Sciatic nerve (tissue), 2 donors: ENCODE results near the gene FOXL2NB. TPM values are rescaled to one million over a fixed set of nuclear protein-coding genes. Genes with fewer than 3 reads are reported as not detected.
"Not testable (repeated sequence)": the region's sequence is repeated elsewhere in the genome, so short reads cannot be mapped to it uniquely, and the experiment has no call there.

ENCODE experiments used
- ATAC-seq: fragments of 200-7000 bp; cut with Tn5 transposase; one replicate; pipeline ENCODE4 v1.9.1; 2020; ENCODE audit warnings: mild to moderate bottlenecking, moderate library complexity
- DNase-seq: peaks from one replicate; pipeline ENCODE4 v3.0.0-alpha.2; 2020; ENCODE audit warnings: low spot score
- intact Hi-C: fragments of 100-400 bp; cut with DNase I; formaldehyde crosslinking; loops from one replicate; pipeline ENCODE4 v1.14.2; 2022
- total RNA-seq: library from RNA; stranded (reverse); fragmentation: NEBNext Ultra II Directional; extraction: Animal tissue kit (Norgen Biotek cat#: 25700); gene quantifications from one replicate; pipeline ENCODE4 v1.2.1, GENCODE V29; 2021
- donor health status: DM: no; HTN: no; CAD: no.
- donor health status: DM: no; HTN: no; CAD: no.

The FOXL2NB gene
- total RNA-seq, 1 donor from 2014 or later, result not detected

GRCh38 chr3:138922400-138922799, 24.6 kb upstream of the FOXL2NB start:
- DNase-seq, intact Hi-C loops, ATAC-seq: not testable (repeated sequence)

GRCh38 chr3:138923531-138923994, 23.5 kb upstream of the FOXL2NB start:
- DNase-seq (peak; percentile 88), ATAC-seq (peak; percentile 78)
- intact Hi-C loops, result no loop called here

- DNase-seq (no peak), ATAC-seq (no peak)
- intact Hi-C loops, result no loop called here
These were observed 18.2 kb upstream of the FOXL2NB start for GRCh38 chr3:138928727-138929372.

- intact Hi-C loops, result no loop called here
- DNase-seq (no peak), ATAC-seq (no peak)
These were observed 13.8 kb upstream of the FOXL2NB start for GRCh38 chr3:138933068-138933668.

- no peak for ATAC-seq
- intact Hi-C loops, result no loop called here
- DNase-seq, result no peak
These were observed 12.9 kb upstream of the FOXL2NB start for GRCh38 chr3:138933981-138934691.

GRCh38 chr3:138935505-138935862, 11.5 kb upstream of the FOXL2NB start:
- DNase-seq (no peak), ATAC-seq (no peak)
- intact Hi-C loops, result no loop called here

- ATAC-seq, result peak; percentile 87
- DNase-seq, result peak; percentile 87
- intact Hi-C loops, result no loop called here
These were observed 10.9 kb upstream of the FOXL2NB start for GRCh38 chr3:138935863-138936740.

- intact Hi-C loops, result no loop called here
- DNase-seq (no peak), ATAC-seq (peak; percentile 21)
These were observed 10.0 kb upstream of the FOXL2NB start for GRCh38 chr3:138936741-138937689.

- DNase-seq (no peak), ATAC-seq (no peak)
- intact Hi-C loops, result no loop called here
These were observed 9.3 kb upstream of the FOXL2NB start for GRCh38 chr3:138937690-138938055.

- ATAC-seq (no peak), DNase-seq (no peak)
- intact Hi-C loops, result no loop called here
These were observed 8.8 kb upstream of the FOXL2NB start for GRCh38 chr3:138938056-138938876.

- intact Hi-C loops, result no loop called here
- no peak for ATAC-seq
- DNase-seq, result no peak
These were observed 8.0 kb upstream of the FOXL2NB start for GRCh38 chr3:138938877-138939560.

- no peak for DNase-seq
- ATAC-seq, result no peak
- intact Hi-C loops, result no loop called here
These were observed 7.3 kb upstream of the FOXL2NB start for GRCh38 chr3:138939561-138940241.

- ATAC-seq, result no peak
- intact Hi-C loops, result no loop called here
- no peak for DNase-seq
These were observed 6.6 kb upstream of the FOXL2NB start for GRCh38 chr3:138940446-138940845.

- ATAC-seq (no peak), DNase-seq (no peak)
- intact Hi-C loops, result no loop called here
These were observed 5.6 kb upstream of the FOXL2NB start for GRCh38 chr3:138941259-138941885.

GRCh38 chr3:138942271-138942670, 4.7 kb upstream of the FOXL2NB start:
- ATAC-seq, result no peak
- intact Hi-C loops, result no loop called here
- DNase-seq, result no peak
